GM19467 (cell line): ENCODE data around the gene TTLL5.
"Not testable (repeated sequence)": the region's sequence is repeated elsewhere in the genome, so short reads cannot be mapped to it uniquely, and the experiment has no call there.

Source experiments
- ATAC-seq: cut with Tn5 transposase; IDR thresholded peaks from one replicate; pipeline ENCODE4 v1.9.1; 2021; ENCODE audit warnings: mild to moderate bottlenecking, moderate library complexity; ENCODE audit not compliant: unreplicated experiment

Gene TTLL5

DNA sequence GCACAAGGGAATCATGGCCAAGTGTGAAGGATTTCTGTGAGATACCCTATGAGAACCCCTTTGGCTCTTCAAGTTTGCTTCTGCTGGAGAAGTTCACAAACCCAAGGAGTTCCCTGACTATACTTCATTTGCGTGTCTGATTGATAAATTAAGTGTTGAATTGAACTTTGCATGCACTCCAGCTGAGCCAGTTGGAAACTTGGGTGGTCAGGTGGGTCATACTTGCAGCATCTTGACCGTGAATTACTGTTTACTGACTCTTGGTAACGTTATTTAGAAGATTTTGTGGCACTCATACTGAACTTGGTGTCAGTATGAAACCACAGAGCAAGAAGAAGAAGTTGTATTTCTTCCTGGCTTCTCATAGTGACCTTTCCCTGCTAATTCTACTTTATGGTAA is 243.3 kb downstream of the TTLL5 start:
- no peak for ATAC-seq

DNA sequence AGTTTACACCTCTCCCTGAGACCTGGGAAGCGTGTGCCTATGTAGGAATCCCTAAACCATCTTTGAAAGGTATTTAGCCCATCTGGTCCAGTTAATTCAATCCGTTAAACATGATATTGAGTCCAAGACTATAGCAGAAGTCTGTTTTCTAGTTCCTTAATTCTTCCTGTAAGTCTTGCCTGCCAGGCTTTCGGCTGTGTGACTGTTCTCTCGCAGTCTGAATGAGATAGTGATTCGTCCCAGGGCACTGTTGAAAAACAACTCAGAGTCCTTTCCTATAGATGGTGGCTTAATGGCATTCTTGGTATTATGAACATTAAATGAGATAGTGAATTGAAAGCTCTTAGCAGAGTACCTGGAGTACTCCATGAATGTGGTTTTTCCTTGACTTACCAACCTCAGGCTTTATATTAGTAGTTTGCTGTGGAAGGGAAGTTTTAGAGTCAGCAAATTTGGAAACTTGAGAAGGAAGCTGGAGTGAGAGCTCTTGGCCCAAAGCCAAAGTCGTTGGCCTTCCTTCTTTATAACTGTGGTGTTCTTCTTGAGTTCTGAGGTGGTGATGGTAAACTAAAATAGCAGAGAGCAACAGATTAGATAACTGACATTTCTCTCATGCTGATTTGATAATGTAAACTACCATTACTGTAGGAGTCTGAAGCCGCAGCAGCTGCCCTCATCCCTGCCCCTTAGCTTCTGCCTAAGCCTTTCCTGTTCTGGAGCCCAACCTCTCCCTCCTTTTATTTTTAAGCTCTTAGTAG is 244.3 kb downstream of the TTLL5 start:
- ATAC-seq = no peak

DNA sequence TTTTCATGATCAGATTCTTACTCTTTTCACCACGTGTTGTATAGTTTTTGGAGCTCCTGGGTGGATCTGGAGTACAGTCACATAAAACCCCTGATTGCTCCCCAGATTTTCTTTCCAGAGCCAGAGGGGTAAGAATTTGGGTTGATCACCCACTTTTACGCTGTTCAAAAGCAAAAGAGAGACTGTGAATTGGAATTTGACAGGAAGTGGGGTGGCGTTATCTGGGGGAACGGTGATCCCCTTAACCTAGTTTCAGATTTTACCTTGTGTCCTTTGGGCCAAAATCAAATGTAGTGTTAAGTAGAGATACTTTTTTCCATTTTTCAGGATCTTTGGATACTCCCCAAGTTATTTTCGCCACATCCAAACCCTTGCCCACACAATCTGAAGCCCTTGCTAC is 245.2 kb downstream of the TTLL5 start:
- no peak for ATAC-seq

DNA sequence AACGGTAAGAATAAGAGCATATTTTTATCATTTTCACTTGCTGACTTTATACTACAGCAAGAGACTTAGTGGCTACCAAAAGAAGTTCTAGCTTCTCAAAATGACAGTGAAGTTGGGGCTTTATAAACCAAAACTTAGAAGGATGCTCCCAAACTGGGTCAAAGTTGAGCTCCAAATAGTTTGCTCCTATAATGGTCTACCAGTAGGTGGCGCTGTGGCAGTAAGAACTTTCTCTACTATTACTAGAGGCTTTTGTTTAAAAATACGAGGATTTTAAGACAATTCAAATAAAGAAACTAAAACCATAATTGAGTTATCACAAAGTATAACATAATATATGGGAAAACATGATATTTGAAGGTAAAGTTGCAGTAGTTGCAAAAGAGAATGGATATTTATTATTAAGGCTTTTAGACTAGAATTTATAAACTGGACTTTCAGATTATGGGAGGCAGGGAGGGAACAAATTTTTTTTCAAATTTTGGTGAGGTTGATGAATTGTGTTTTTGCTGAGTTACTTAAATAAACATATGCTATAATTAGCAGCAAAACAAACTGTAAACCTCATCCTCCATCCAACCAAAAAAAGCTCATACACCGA is 245.7 kb downstream of the TTLL5 start:
- no peak for ATAC-seq

DNA sequence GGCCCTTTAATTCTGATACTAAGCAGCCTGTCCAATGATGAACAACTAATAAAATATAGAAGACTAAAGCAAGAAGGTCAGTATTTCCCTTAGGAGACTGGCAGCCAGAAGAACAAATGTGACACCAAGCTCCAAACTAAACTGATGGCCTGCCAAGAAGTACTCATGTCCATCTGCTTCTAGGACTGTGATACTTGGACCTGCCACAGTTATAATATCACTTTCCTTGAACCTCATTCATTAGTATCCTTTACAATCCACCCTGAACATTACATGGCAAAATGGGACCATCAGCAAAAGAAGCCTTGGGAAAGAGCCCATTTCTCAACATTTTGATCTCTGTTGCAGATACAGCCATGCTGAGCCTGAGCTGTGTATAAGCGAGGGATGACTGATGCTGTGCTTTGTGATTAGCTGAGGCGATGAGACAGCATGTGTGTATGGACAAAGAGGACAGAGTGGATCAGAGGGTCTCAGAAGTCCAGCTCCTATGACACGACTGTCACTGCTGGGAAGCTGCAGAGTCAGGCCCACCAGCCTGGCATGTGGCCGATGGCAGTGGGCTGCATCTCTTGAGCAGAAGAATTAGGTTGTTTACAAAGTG is 246.8 kb downstream of the TTLL5 start:
- ATAC-seq = no peak

DNA sequence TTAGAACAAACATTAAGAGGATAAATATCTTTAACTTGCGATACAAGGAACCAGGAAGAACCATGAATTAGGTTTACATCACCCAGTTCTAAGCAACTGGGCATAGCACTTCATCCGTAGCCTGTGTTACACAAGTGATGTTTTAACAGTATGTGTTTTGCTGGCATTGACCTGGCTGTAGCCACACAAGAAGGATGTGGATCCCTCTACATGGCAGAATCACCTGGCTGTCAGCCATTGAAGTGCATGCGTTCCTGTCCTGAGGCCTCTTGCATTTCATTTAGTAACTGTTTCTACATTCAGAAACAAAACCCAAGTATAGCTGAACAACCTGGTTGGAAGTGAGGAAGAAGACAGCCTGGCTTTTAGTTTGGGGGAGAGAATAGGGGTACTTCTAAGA is 248.6 kb downstream of the TTLL5 start:
- ATAC-seq = no peak

DNA sequence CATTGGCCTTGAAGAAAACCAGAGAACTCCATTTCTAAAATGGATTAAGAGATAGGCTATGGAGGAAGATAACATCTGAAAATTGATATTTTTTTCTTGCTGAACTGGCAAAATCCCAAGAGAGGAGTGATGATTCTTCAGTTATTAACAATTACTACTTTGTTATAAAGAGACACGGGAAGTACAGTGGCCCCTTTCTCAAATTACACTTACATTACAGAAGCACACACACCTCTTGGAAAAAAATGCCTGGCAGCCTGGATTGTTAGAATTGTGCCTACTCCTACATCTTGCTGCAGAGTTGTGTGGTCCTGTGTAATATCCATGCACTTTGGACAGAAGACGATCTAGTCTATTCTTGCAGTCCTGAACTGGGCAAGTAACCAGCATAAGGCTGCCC is 249.0 kb downstream of the TTLL5 start:
- no peak for ATAC-seq

DNA sequence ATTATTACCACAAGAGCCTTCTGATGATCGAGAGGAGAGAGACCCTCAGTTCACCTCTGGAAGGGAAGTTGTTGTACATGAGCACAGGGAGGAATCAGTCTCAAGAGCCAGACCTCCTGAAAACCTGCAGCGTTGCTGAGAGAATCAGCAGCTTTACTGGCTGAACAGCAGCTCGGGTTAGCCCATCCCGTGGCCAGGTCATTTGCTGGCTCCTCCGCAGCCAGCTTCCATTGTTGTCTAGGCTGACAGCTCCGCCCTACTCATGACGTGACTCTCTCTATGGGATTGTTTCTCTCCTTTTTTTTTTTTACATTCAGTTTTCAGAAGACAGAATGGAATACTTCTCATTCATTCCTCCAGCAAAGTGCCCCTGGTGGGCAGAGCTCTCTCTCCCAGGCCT is 250.8 kb downstream of the TTLL5 start:
- ATAC-seq = no peak

DNA sequence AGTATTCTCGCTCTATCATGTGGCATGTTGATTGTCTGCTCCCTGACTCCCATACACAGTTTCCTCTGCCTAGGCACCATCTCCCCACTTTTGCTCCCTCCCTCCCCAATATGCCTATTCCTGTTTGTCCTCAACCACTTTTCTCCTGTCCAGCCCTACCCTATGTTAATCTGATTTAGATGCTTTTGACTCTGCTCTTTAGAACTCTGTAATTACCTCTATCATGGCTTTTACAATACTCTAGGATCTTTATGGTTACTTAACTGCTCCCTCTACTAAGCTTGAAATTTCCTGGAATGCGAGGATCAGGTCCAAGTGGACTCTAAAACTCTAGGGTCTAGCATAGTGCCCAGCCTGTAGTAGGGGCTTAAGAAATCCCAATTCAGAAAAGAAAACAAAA is 252.1 kb downstream of the TTLL5 start:
- ATAC-seq = no peak

DNA sequence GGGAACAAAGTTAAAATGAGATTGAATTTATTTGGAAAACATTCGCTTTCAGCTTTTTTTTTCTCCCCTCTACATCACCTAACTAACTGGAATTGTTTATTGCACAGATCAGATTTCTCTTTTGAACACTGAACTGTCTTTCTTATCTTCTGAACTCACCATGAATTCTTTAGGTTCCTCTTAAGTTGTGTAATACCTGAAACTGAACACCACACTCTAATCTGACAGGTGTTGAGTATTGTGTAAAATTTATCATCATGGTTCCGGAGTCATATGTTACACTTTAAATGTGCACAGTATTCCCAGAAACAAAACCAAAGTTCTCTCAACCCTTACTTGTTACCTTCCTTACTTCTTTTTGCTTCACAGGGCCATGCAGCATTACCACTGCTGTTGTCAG is 254.0 kb downstream of the TTLL5 start:
- no peak for ATAC-seq

DNA sequence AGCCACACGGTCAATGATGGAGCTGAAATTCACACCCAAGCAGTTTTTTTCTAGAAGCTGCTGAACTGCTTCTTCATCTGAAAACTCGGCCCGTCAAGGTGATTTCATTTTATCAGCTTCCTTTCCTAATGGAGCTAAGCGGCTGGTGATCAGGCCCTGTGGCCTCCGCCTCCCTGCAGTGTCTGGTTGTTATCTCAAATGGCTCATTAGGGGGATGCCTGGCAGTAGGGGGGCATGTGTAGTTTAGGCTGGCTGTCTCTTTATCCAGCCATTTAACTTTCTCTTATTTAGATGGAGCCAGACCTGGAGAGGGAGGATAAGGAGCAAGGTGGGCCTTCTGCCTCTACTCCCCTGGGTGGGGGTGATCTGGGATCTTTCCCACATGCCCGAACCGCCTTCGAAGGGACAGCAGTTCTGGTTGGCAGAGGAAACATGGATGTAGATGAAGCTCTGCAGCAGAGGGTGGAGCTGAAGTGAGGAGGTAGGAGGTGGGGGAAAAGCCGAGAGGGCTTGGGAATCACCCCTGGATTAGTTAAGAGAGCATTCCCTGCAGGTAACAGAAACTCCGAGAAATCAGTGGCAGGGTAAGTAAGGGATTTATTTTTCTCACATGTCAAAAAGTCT is 256.4 kb downstream of the TTLL5 start:
- ATAC-seq = no peak

DNA sequence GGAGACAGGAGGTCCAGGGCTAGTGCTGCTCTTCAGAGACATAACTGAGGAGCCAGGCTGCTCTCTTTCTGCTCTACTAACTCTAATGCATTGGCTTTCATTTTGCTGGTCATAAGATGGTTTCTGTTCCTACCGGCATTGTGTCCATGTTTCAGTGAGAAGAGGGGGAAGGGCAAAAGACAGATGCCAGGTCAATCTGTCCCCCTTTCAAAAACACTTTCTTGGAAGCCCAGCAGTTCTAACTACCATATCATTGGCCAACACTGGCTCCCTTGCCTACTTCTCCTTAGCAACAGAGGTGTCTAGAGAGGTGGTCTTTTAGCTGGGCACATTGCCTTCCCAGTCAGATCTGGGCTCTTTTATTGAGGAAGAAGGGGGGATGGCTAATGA is 256.9 kb downstream of the TTLL5 start:
- no peak for ATAC-seq

DNA sequence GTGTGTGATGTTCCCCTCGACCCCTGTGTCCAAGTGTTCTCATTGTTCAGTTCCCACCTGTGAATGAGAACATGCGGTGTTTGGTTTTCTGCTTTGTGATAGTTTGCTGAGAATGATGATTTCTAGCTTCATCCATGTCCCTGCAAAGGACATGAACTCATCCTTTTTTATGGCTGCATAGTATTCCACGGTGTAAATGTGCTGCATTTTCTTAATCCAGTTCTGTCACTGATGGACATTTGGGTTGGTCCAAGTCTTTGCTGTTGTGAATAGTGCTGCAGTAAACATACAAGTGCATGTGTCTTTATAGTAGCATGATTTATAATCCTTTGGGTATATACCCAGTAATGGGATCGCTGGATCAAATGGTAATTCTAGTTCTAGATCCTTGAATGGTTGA is 259.4 kb downstream of the TTLL5 start:
- ATAC-seq = not testable (repeated sequence)

DNA sequence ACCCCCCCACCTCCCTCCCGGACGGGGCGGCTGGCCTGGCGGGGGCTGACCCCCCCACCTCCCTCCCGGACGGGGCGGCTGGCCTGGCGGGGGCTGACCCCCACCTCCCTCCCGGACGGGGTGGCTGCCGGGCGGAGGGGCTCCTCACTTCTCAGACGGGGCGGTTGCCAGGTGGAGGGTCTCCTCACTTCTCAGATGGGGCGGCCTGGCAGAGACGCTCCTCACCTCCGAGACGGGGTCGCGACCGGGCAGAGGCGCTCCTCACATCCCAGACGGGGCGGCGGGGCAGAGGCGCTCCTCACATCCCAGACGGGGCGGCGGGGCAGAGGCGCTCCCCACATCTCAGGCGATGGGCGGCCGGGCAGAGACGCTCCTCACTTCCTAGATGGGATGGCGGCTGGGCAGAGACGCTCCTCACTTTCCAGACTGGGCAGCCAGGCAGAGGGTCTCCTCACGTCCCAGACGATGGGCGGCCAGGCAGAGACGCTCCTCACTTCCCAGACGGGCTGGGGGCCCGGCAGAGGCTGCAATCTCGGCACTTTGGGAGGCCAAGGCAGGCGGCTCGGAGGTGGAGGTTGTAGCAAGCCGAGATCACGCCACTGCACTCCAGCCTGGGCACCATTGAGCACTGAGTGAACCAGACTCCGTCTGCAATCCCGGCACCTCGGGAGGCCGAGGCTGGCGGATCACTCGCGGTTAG is 264.2 kb downstream of the TTLL5 start:
- ATAC-seq = not testable (repeated sequence)

DNA sequence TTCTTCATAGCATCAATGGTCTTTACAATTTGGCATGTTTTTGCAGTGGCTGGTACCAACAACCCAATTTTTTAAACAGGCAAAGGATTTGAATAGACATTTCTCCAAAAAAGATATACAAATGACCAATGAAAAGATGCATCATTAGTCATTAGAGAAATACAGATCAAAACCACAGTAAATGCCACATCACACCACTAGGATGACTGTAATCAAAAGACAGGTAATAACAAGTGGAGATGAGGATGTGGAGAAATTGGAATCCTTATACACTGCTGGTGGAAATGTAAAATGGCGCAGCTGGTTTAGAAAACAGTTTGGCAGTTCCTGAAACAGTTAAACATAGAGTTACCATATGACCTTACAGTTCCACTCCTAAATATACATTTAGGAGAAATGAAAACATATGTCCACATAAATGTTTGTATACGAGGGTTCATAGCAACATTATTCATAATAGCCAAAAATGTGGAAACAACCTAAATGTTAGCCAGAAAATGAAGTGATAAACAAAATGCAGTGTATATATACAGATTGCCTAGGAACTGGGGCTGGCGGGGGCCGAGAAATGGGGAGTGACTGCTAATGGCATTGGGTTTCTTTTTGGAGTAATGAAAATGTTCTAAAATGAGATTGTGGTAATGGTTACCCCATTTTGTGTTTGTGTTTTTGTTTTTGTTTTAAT is 265.5 kb downstream of the TTLL5 start:
- no peak for ATAC-seq

DNA sequence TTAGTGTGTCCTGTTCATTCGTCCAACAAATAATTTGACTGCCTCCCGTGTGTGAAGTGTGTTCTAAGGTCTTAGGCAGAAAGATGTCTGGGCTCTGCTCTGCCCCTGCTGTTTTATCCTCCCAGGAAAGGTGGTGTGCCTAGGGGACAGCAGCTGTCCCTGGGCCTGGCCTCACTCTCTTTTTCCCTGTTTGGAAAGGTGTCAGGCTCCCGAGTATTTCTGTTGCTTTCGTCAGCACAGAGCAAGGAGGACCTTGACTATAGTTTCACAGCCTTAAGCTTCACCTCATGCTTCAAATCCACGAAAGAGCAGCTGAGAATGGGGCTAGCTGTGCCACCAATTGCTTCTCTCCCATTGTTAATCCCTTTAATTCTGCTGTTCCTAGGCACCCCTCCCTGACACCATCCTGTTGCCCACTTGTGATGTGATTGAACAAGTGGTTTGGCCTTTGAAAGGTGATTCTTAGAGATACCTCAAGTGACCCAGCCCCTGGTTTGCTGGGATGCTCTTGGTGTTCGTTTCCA is 266.6 kb downstream of the TTLL5 start:
- ATAC-seq = no peak

DNA sequence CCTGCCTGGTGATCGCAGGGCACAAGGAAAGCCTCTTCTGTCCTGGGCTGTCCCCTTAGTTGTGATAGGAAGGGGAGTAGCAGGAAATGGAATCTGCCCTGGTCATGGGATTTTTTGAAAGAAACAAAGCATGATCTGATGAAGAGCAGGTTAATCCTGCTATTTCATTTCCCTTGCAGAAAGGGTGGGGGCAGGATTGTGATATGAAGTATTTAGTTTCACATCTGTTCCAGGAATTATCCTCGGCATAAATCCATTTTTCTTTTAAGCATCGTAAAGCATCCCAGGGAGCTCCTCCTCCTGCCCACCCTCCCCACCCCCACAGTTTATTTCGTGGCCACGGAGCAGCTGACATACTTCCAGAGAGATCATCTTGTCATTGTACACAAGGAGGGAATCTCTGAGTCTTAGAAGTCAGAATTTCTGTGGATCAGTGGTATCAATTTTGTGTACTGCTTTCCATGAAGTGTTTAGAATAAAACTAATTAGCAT is 267.7 kb downstream of the TTLL5 start:
- no peak for ATAC-seq

DNA sequence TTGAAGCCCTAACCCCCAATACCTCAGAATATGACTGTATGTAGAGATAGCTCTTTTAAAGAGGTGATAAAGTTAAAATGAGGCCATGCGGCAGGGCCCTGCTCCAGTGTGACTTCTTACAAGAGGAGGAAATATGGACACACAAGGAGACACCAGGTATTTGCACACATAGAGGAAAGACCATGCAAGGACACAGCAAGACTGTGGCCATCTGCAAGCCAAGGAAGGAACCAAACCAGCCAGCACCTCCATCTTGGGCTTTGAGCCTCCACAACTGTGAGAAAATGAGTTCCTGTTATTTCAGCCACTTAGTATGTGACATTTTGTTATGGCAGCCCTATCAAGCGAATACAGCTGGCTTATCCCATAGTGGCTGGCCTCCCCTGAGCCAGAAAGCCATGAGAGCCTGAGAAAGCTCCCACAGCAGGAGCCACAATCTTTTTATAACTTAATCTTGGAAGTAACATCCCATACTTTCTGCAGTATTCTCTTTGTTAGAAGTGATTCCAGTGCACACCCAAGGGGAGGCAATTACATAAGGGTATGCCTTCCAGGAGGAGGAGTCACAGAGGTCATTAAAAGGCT is 272.8 kb downstream of the TTLL5 start:
- ATAC-seq = no peak

DNA sequence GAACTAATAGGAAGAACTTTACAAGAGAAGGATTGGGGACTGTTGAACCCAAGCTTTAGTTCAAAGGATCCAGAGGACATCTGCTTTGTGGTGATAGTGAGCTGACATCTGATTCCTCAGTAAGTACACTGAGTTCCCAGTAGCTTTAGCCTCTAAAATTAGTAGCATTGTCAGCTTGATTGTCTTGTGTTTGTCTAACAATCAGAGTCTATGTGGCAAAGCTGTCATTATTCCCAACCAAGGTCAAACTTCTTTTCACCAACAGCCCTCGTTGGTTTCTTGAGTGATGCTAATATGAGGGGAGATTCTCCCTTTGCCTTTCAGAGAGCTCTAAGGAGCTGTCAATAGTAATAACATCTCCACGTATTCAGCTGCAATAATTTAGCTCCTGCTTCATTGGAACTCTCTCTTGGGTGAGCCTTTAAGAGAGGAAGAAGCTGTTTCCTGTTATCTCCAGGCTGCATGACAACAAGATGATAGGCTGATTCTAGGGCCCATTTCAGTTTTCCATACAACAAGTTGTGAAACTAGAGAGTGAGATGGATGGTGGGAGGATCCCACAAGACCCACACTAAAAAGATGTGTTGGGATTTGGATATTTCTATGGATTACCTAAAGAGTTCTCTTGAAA is 274.1 kb downstream of the TTLL5 start:
- ATAC-seq = no peak

DNA sequence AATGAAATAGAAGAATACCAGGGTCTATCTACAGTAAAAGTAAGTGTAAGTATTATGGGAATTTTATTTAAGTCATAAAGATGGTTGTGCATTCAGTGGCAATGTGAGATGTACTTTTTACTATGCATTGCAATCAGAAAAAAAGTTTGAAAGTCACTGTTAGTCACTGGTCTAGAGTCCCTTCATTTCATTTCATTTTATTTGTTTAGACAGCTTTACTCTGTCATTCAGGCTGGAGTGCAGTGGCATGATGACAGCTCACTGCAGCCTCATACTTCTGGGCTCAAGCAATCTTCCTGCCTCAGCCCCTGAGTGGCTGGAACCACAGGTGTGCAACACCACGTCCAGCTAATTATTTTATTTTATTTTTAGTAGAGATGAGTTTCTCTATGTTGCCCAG is 278.2 kb downstream of the TTLL5 start:
- no peak for ATAC-seq
